Liver (tissue), 9 donors: ENCODE data around the gene DCX. TPM values are rescaled to one million over a fixed set of nuclear protein-coding genes. Genes with fewer than 3 reads are reported as not detected.

Source experiments
- DNase-seq: peaks from one replicate; pipeline ENCODE4 v3.0.0-alpha.2; 2017; ENCODE audit warnings: low spot score
- H3K27ac ChIP-seq, 2 donors: one replicate each; pipeline ENCODE4 v1.7.0; 2013; ENCODE audit warnings: inconsistent platforms in 2 of 2, low read length in 2 of 2, control low read depth in 1 of 2, low read depth in 1 of 2, mild to moderate bottlenecking in 1 of 2
- H3K27me3 ChIP-seq, 4 donors: one replicate each; pipeline versions ENCODE4 v1.6.1 to v1.7.0; 2013; ENCODE audit warnings: low read length in 3 of 4, inconsistent platforms in 1 of 4, mild to moderate bottlenecking in 1 of 4, moderate library complexity in 1 of 4; ENCODE audit not compliant: control insufficient read depth in 4 of 4, insufficient read depth in 4 of 4
- H3K36me3 ChIP-seq, 4 donors: one replicate each; pipeline versions ENCODE4 v1.6.1 to v1.7.0; 2013; ENCODE audit warnings: low read length in 3 of 4, mild to moderate bottlenecking in 3 of 4, low read depth in 1 of 4, moderate library complexity in 1 of 4; ENCODE audit not compliant: control insufficient read depth in 4 of 4, insufficient read depth in 3 of 4
- H3K4me1 ChIP-seq, 4 donors: one replicate each; pipeline versions ENCODE4 v1.6.1 to v1.7.0; 2013; ENCODE audit warnings: low read length in 3 of 4, mild to moderate bottlenecking in 3 of 4, moderate library complexity in 1 of 4; ENCODE audit not compliant: control insufficient read depth in 4 of 4, insufficient read depth in 4 of 4
- H3K4me3 ChIP-seq, 3 donors: one replicate each; pipeline versions ENCODE4 v1.6.1 to v1.7.0; 2013; ENCODE audit warnings: low read length in 3 of 3, control low read depth in 1 of 3, low read depth in 1 of 3, mild to moderate bottlenecking in 1 of 3
- H3K9ac ChIP-seq, 2 donors: one replicate each; pipeline ENCODE4 v1.7.0; 2013; ENCODE audit warnings: low read length in 2 of 2, mild to moderate bottlenecking in 2 of 2, moderate library complexity in 2 of 2, control low read depth in 1 of 2, low read depth in 1 of 2
- H3K9me3 ChIP-seq, 4 donors: one replicate each; pipeline versions ENCODE4 v1.6.1 to v1.7.0; 2013; ENCODE audit warnings: low read length in 3 of 4; ENCODE audit not compliant: control insufficient read depth in 4 of 4
- EGR1 ChIP-seq, 2 donors: IDR thresholded peaks; 2 replicates each; pipeline ENCODE4 v1.6.1; 2016 to 2018; ENCODE audit warnings: antibody characterized with exemption in 2 of 2, low read depth in 2 of 2
- FOXA1 ChIP-seq: IDR thresholded peaks from 2 replicates; pipeline ENCODE4 v1.6.1; 2016; ENCODE audit warnings: antibody characterized with exemption
- FOXA2 ChIP-seq: IDR thresholded peaks from 2 replicates; pipeline ENCODE4 v1.6.1; 2016; ENCODE audit warnings: antibody characterized with exemption
- GABPA ChIP-seq, 2 donors: IDR thresholded peaks in 1 of 2; conservative IDR thresholded peaks in 1 of 2; 2 replicates each; pipeline ENCODE4 v1.6.1; 2016; ENCODE audit warnings: antibody characterized with exemption in 2 of 2, mild to moderate bottlenecking in 1 of 2, moderate library complexity in 1 of 2
- HNF4A ChIP-seq, 2 donors: conservative IDR thresholded peaks; 2 replicates each; pipeline ENCODE4 v1.6.1; 2016; ENCODE audit warnings: antibody characterized with exemption in 2 of 2, mild to moderate bottlenecking in 2 of 2
- HNF4G ChIP-seq: IDR thresholded peaks from 2 replicates; pipeline ENCODE4 v1.6.1; 2016; ENCODE audit warnings: antibody characterized with exemption
- JUND ChIP-seq, 2 donors: IDR thresholded peaks; 2 replicates each; pipeline ENCODE4 v1.6.1; 2016; ENCODE audit warnings: antibody characterized with exemption in 2 of 2
- NR2F2 ChIP-seq: IDR thresholded peaks from 2 replicates; pipeline ENCODE4 v1.6.1; 2016; ENCODE audit warnings: antibody characterized with exemption
- RAD21 ChIP-seq, 2 donors: IDR thresholded peaks; 2 replicates each; pipeline ENCODE4 v1.6.1; 2016; ENCODE audit warnings: antibody characterized with exemption in 2 of 2, mild to moderate bottlenecking in 2 of 2
- RXRA ChIP-seq, 2 donors: IDR thresholded peaks; 2 replicates each; pipeline ENCODE4 v1.6.1; 2017 to 2018; ENCODE audit warnings: antibody characterized with exemption in 2 of 2, mild to moderate bottlenecking in 1 of 2
- SP1 ChIP-seq: IDR thresholded peaks from 2 replicates; pipeline ENCODE4 v1.6.1; 2018; ENCODE audit warnings: antibody characterized with exemption, mild to moderate bottlenecking
- TAF1 ChIP-seq: conservative IDR thresholded peaks from 2 replicates; pipeline ENCODE4 v1.6.1; 2016; ENCODE audit warnings: antibody characterized with exemption, mild to moderate bottlenecking
- YY1 ChIP-seq: IDR thresholded peaks from 2 replicates; pipeline ENCODE4 v1.6.1; 2016; ENCODE audit warnings: antibody characterized with exemption, mild to moderate bottlenecking
- WGBS: extraction: QIAGEN DNeasy Blood & Tissue Kit; methylation state at CpG from one replicate; pipeline ENCODE4 v1.1.7; 2013; 5-methylcytosine and 5-hydroxymethylcytosine counted together
- polyA plus RNA-seq, 2 donors: library from polyadenylated mRNA; stranded (reverse) in 1 of 2; unstranded in 1 of 2; fragments of 200-250 nt in 1 of 2; fragments of >200 nt in 1 of 2; fragmentation: Nextera tagmentation in 1 of 2; extraction: Ambion mirVana in 1 of 2; gene quantifications; one replicate each; pipeline versions ENCODE4 v1.2.1 to v1.2.3, GENCODE V29; 2013 to 2015
- total RNA-seq, 2 donors: library from RNA; depleted of rRNA; stranded (reverse); fragments of >200 nt; gene quantifications; one replicate each; pipeline ENCODE4 v1.2.3, GENCODE V29; 2014
- TF ChIP-seq, protein P1 (sequence below): fragments of 150-350 bp; IDR thresholded peaks from 2 replicates; pipeline ENCODE4 v1.5.1; 2017; ENCODE audit warnings: improper control_type of control experiment, low read depth, low read length; ENCODE audit not compliant: missing input control
- TF ChIP-seq, protein P2 (sequence below): IDR thresholded peaks from 2 replicates; pipeline ENCODE4 v1.6.1; 2016; ENCODE audit warnings: antibody characterized with exemption, mild to moderate bottlenecking
- TF ChIP-seq, protein P3 (sequence below): IDR thresholded peaks from 2 replicates; pipeline ENCODE4 v1.6.1; 2016; ENCODE audit warnings: antibody characterized with exemption
- TF ChIP-seq, protein P4 (sequence below): IDR thresholded peaks from 2 replicates; pipeline ENCODE4 v1.6.1; 2016; ENCODE audit warnings: antibody characterized with exemption
- TF ChIP-seq, protein P5 (sequence below): IDR thresholded peaks from 2 replicates; pipeline ENCODE4 v1.6.1; 2016; ENCODE audit warnings: antibody characterized with exemption
- donor health status: healthy.
- donor health status: healthy.
- donor health status: healthy.
- donor health status: healthy.
- donor health status: healthy.

DCX gene
- total and polyA plus RNA-seq, 4 donors, result 0.01 TPM; not detected in 3

DNA sequence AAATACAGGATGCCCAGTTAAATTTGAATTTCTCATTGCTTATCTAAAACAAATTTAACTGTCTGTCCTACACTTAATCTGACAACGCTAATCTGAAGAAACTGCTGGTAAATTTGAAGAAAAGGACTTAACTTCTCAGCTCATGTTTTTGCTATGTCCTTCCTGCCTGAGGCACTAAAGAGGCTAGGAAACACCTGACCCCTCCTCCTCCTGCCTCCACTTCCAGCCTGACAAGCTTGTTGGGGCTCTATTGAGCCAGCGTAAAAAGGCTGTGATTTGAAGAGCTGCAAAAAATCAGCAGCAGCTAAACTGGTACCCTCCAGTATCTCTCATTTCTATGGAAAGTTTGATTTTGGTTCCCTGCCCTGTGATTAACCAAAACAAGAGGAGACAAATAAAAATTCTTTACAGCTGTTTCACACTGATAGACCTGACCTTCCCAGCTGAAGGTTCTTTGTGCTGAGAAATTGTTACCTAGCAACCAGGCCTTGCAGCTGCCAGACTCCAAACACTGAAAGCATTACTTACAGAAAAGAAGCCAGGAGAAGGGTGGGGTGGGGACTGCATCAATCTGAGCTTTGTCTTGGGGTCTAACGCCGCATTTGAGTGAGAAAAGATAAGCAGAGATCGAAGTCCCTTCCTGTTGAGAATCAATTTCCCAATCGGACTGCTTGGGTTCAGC, 35.0 kb downstream of the DCX start:
- Histone ChIP-seq H3K27ac (no peak overlapping the region), H3K27me3 (no peaks in the 10 kb centered on the region), H3K36me3 (no peaks in the 10 kb centered on the region), H3K4me3 (no peak overlapping the region), H3K4me1 (no peaks in the 10 kb centered on the region), H3K9ac (no peak overlapping the region), H3K9me3 (no peaks in the 10 kb centered on the region)
- DNase-seq, result no peak
- WGBS, result 25% methylated on average over 6 of the region's 6 CpGs
- no peak for TF ChIP-seq FOXA1
- no peak for TF ChIP-seq NR2F2
- TF ChIP-seq, protein P1, sequence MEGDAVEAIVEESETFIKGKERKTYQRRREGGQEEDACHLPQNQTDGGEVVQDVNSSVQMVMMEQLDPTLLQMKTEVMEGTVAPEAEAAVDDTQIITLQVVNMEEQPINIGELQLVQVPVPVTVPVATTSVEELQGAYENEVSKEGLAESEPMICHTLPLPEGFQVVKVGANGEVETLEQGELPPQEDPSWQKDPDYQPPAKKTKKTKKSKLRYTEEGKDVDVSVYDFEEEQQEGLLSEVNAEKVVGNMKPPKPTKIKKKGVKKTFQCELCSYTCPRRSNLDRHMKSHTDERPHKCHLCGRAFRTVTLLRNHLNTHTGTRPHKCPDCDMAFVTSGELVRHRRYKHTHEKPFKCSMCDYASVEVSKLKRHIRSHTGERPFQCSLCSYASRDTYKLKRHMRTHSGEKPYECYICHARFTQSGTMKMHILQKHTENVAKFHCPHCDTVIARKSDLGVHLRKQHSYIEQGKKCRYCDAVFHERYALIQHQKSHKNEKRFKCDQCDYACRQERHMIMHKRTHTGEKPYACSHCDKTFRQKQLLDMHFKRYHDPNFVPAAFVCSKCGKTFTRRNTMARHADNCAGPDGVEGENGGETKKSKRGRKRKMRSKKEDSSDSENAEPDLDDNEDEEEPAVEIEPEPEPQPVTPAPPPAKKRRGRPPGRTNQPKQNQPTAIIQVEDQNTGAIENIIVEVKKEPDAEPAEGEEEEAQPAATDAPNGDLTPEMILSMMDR, result no peak
- no peak for TF ChIP-seq TAF1
- no peak for TF ChIP-seq YY1
- TF ChIP-seq, protein P2, sequence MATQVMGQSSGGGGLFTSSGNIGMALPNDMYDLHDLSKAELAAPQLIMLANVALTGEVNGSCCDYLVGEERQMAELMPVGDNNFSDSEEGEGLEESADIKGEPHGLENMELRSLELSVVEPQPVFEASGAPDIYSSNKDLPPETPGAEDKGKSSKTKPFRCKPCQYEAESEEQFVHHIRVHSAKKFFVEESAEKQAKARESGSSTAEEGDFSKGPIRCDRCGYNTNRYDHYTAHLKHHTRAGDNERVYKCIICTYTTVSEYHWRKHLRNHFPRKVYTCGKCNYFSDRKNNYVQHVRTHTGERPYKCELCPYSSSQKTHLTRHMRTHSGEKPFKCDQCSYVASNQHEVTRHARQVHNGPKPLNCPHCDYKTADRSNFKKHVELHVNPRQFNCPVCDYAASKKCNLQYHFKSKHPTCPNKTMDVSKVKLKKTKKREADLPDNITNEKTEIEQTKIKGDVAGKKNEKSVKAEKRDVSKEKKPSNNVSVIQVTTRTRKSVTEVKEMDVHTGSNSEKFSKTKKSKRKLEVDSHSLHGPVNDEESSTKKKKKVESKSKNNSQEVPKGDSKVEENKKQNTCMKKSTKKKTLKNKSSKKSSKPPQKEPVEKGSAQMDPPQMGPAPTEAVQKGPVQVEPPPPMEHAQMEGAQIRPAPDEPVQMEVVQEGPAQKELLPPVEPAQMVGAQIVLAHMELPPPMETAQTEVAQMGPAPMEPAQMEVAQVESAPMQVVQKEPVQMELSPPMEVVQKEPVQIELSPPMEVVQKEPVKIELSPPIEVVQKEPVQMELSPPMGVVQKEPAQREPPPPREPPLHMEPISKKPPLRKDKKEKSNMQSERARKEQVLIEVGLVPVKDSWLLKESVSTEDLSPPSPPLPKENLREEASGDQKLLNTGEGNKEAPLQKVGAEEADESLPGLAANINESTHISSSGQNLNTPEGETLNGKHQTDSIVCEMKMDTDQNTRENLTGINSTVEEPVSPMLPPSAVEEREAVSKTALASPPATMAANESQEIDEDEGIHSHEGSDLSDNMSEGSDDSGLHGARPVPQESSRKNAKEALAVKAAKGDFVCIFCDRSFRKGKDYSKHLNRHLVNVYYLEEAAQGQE, result no peak
- TF ChIP-seq, protein P3, sequence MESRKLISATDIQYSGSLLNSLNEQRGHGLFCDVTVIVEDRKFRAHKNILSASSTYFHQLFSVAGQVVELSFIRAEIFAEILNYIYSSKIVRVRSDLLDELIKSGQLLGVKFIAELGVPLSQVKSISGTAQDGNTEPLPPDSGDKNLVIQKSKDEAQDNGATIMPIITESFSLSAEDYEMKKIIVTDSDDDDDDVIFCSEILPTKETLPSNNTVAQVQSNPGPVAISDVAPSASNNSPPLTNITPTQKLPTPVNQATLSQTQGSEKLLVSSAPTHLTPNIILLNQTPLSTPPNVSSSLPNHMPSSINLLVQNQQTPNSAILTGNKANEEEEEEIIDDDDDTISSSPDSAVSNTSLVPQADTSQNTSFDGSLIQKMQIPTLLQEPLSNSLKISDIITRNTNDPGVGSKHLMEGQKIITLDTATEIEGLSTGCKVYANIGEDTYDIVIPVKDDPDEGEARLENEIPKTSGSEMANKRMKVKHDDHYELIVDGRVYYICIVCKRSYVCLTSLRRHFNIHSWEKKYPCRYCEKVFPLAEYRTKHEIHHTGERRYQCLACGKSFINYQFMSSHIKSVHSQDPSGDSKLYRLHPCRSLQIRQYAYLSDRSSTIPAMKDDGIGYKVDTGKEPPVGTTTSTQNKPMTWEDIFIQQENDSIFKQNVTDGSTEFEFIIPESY, result no peak
- TF ChIP-seq JUND (IDR thresholded peaks at IDR 0.05), result no peak
- TF ChIP-seq HNF4G, result no peak
- TF ChIP-seq RXRA (IDR thresholded peaks at IDR 0.05), result no peak
- TF ChIP-seq SP1, result no peak
- TF ChIP-seq RAD21 (IDR thresholded peaks at IDR 0.05), result no peak
- TF ChIP-seq FOXA2, result no peak
- TF ChIP-seq, protein P4, sequence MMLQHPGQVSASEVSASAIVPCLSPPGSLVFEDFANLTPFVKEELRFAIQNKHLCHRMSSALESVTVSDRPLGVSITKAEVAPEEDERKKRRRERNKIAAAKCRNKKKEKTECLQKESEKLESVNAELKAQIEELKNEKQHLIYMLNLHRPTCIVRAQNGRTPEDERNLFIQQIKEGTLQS, result no peak
- TF ChIP-seq HNF4A (conservative IDR thresholded peaks at IDR 0.05), result no peak
- no peak for TF ChIP-seq EGR1 (IDR thresholded peaks at IDR 0.05; ENCODE audit: low read depth in 2 of 2)
- TF ChIP-seq, protein P5, sequence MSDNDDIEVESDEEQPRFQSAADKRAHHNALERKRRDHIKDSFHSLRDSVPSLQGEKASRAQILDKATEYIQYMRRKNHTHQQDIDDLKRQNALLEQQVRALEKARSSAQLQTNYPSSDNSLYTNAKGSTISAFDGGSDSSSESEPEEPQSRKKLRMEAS, result no peak
- TF ChIP-seq GABPA (IDR thresholded peaks at IDR 0.05 in 1 of 2, conservative IDR thresholded peaks at IDR 0.05 in 1 of 2), result no peak
